OCI-M2 (cell line): ENCODE results near the gene NUP37.
A peak's percentile ranks its signal among the peaks of the same experiment; 100 is the strongest.
"Not testable (repeated sequence)": the region's sequence is repeated elsewhere in the genome, so short reads cannot be mapped to it uniquely, and the experiment has no call there.

ENCODE experiments used
- DNase-seq: peaks from one replicate; lab custom pipeline; 2025; ENCODE audit not compliant: unreplicated experiment; lab: John Stamatoyannopoulos, UW

Gene NUP37

DNA sequence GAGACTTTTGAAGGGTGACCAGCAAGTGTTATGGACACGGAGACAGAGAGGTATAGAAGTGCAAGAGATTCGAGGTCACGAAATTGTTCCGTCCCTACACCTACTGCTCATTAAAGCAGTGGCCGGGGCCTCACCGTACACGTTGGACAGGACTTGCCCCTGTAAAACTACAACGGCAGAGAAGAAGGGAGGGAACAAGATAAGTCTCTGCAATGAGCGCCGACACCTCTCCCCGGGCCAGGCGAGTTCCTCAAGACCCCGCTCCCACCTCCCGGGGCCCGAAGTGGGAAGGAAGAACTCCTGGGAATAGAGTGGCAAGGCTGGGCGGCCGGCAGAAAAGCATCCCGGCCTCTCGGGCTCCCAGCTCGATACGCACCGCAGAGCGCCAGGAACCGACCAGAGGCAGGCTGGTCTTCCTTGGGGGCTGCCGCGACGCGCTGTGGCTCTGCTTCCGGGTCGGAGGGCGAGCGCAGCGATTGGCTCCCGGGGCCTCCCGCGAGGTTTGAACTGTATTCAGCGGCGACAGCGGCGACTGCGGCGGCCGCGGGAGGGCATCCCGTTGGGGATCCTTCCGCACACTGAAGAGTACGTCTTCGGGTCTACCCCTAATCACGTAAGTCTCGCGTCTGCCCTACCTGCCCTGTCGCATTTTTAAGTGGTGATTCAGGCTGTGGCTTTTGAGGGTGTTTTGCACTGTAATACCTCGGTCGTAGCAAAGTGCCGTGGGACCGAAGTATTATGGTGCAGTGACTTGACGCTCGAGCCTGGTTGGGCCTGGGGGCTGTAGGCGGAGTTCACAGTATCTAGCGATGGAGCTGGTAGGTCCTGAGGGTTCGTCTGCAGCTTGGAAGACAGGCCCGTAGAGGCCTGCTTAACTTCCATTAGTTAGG, at the start of gene NUP37, which contains the start of gene PARPBP:
Gene NUP37 (minus strand): TSS at position 441 of the 890 bp plus-strand sequence. CDS start 1,596 bp downstream, outside the sequence.
Gene PARPBP (plus strand): TSS at position 510 of the 890 bp plus-strand sequence. CDS start 3,706 bp downstream, outside the sequence.
- DNase-seq = peak; percentile 57

GRCh38 chr12:102167821-102168604, 48.1 kb upstream of the NUP37 start:
- DNase-seq = no peak

GRCh38 chr12:102163383-102163782, 43.5 kb upstream of the NUP37 start:
- DNase-seq = no peak

GRCh38 chr12:102155206-102155605, 35.3 kb upstream of the NUP37 start:
- not testable (repeated sequence) for DNase-seq

DNA sequence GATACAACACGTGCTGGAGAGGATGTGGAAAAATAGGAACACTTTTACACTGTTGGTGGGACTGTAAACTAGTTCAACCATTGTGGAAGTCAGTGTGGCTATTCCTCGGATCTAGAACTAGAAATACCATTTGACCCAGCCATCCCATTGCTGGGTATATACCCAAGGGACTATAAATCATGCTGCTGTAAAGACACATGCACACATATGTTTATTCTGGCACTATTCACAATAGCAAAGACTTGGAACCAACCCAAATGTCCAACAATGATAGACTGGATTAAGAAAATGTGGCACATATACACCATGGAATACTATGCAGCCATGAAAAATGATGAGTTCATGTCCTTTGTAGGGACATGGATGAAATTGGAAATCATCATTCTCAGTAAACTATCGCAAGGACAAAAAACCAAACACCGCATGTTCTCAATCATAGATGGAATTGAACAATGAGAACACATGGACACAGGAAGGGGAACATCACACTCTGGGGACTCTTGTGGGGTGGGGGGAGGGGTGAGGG, 27.2 kb upstream of the NUP37 start:
- DNase-seq = not testable (repeated sequence)

DNA sequence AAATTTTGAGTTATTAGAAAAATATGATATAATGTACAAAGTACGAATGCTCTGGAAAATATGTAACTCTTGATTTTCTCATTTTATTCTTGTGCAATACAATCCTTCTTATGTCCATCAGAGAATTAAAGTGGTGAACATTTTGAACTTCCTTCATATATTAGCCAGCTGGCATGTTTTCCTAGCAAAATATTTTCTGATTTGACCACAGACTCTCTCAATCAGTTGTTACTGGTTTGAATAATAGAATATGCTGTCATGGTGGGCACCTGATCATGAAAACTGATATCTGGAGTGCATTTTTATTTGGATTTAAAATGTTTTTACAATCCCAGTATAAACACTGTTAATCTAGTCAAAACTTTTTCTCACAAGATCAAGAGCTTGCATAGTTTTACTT, 24.3 kb upstream of the NUP37 start:
- no peak for DNase-seq

- DNase-seq = not testable (repeated sequence)
Observed at GRCh38 chr12:102142866-102143373, 23.0 kb upstream of the NUP37 start.

- not testable (repeated sequence) for DNase-seq
Observed at GRCh38 chr12:102137619-102138018, 17.7 kb upstream of the NUP37 start.

DNA sequence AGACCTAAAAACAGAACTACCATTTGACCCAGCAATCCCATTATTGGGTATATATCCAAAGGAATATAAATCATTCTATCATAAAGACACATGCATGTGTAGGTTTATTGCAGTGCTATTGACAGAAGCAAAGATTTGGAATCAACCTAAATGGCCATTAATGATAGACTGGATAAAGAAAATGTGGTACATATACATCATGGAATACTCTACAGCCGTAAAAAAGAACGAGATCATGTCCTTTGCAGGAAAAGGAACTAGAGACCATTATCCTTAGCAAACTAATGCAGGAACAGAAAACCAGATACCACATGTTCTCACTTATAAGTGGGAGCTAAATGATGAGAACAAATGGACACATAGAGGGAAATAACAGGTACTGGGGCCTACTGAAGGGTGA, 11.5 kb upstream of the NUP37 start:
- not testable (repeated sequence) for DNase-seq

DNA sequence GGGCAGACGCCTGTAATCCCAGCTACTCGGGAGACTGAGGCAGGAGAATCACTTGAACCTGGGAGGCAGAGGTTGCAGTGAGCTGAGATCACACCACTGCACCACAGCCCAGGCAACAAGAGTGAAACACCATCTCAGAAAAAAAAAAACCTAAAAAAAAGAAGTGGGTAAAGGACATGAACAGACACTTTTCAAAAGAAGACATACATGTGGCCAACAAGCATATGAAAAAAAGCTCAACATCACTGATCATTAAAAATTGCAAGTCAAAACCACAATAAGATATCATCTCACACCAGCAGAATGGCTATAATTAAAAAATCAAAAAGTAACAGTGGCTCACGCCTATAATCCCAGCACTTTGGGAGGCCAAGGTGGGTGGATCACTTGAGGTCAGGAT, 10.8 kb upstream of the NUP37 start:
- not testable (repeated sequence) for DNase-seq

GRCh38 chr12:102121328-102121727, 1.4 kb upstream of the NUP37 start:
- DNase-seq = not testable (repeated sequence)

DNA sequence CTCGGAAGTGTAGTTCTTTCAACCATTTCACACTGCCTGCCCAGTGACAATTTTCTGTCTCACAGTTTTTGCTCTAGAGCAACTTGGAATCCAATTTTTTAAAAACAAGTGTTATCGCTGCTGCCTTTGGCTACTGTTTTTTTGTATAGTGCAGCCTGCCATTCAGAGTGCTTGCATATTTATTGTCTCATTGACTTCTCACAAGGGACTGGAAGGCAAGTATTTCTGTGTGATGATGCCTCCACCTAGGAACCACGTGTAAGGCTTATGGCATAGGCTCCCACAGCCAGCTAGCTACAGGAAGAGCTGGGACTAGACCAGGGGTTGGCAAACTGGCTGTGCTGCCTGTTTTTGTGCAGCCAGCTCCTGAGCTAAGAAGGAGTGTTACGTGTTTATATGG, 972 bp upstream of the NUP37 start:
- DNase-seq = no peak

DNA sequence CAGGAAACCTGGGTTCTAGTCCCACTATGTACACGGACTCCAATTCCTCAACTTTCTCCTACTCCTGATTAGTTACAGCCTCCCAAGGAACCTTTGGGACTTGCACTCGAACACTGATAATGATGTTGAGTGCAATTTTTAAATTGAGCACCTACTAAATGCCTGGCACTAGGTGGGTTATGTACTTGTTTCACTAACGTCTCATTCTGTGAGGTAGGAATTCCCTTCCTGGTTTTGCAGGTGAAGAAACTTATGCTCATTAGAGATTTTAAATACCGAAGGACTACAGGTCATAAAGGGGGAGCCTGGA, 605 bp upstream of the NUP37 start:
- no peak for DNase-seq

- DNase-seq = no peak
Observed at GRCh38 chr12:102118874-102119273, 1.0 kb downstream of the NUP37 start.

- no peak for DNase-seq
Observed at GRCh38 chr12:102116392-102116791, 3.5 kb downstream of the NUP37 start.

DNA sequence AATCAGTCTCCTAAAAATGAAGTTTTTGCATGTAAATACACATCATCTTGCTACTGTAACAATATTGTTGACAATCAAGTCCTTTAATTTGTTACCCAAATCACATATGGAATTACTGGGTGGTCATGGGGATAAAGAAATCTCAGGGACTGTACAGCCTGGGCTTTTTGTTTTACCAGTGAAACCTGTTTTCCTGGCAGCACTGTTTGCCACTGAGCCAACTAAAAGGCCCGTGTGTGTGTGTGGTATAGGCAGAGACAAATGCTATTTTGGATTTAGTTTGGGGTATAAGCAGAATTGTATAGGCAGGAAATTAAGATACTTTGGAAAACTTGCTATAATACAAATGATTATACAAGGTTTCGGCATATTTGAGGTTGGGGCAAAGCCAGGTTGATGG, 5.7 kb downstream of the NUP37 start:
- DNase-seq = no peak

DNA sequence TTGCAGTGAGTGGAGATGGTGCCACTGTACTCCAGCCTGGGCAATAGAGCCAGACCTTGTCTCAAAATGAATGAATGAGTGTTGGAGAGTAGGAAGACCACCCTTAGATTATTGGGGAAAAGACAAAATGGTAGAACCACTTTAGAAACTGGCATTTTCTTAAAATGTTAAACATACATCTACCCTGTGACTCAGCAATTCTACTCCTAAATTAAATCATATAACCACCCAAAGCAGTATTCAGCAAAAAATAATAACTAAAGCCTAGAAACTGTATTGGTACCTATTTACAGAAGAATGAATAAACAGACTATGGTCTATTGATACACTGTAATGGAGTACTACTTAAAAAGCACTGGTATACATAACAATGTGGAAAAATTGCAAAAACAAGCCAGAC, 9.1 kb downstream of the NUP37 start:
- no peak for DNase-seq

GRCh38 chr12:102107970-102108369, 11.9 kb downstream of the NUP37 start:
- no peak for DNase-seq

DNA sequence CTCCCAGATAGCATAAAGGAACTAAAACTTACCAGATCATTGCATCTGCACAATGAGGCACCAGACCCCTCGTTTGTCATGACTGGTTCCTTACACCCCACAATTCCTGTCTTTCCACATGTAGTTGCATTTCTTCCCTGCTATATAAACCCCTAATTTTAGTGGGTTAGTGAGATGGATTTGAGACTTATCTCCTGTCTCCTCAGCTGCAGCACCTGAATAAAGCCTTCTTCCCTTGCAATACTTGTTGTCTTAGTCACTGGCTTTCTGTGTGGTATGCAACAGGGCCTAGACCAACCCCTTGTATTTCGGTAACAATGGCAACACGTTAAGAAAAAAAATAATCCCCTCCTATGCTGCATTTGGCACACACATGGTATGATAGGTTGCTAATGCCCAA, 13.0 kb downstream of the NUP37 start:
- DNase-seq = no peak

DNA sequence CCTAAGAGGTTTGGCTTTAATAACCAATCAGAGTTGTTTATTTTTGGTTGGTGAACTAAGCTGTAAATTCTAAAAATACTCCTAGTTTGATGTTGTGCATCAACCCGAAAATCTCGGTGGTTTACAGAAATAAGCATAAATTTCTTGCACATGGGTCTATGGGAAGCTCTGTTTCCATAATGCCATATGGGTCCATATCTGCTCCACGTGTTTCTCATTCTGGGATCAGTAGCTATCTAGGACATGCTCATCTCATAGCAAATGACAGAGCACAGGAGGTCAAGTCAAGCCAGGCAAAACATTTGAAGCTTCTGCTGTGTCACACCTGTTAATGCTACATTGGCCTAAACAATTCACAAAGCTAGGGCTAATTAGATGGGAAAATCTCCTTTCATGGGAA, 23.1 kb downstream of the NUP37 start:
- no peak for DNase-seq

- DNase-seq = no peak
Observed at GRCh38 chr12:102095677-102096263, 24.1 kb downstream of the NUP37 start.
